Vein endothelial cell (primary cell): ENCODE data around the gene SNTG2. TPM values are rescaled to one million over a fixed set of nuclear protein-coding genes. Genes with fewer than 3 reads are reported as not detected.

Source experiments
- total RNA-seq: library from RNA; depleted of rRNA; stranded (reverse); fragments of >200 nt; gene quantifications from 2 replicates; pipeline ENCODE4 v1.2.3, GENCODE V29; 2012

Gene SNTG2
- not detected in 2 replicates for total RNA-seq

DNA sequence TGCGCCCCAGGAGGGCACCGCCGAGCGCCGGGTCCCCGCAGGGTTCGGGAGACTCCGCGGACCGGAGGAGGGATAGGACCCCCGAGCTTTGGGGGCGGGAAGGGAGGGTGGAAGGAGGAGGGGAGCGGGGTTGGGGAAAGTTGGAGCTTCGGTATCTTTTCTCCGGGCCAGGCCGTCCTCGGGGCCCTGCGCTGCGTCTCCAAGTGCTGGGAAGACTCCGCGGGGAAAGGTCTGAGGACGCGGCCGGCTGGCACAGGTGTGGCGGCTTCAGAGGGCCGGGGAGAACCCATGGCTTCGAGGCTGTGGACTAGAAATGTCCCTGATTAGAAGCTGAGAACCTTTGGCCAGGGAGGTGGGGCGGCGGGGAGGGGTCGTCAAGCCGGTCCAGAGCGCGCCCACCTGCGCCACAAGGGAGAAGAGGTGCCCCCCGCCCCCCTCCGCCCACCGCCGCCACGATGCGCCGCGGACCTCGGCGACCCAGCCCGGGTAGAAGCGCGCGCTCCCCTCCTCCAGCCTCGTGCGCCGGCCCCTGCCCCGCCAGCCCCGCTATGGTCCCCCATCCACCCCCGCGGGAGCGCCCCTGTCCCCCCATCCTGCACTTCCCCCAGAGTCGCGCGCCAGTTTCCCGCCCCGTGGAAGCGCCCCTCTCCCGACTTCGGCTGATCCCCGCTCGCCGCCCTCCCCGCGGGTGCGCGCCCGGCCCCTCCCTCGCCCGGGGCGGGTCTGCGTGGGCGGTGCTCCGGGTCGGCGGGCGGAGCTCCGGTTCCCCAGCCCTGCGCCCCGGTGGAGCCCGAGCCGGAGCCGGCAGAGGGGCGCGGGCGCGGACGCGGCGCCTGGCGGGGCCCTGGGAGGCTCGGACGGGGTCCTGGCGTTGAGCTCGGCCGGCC is at the start of gene SNTG2:
TSS of gene SNTG2 (plus strand) at position 770 of the 887 bp plus-strand sequence. CDS start 148 bp downstream, outside the sequence.

DNA sequence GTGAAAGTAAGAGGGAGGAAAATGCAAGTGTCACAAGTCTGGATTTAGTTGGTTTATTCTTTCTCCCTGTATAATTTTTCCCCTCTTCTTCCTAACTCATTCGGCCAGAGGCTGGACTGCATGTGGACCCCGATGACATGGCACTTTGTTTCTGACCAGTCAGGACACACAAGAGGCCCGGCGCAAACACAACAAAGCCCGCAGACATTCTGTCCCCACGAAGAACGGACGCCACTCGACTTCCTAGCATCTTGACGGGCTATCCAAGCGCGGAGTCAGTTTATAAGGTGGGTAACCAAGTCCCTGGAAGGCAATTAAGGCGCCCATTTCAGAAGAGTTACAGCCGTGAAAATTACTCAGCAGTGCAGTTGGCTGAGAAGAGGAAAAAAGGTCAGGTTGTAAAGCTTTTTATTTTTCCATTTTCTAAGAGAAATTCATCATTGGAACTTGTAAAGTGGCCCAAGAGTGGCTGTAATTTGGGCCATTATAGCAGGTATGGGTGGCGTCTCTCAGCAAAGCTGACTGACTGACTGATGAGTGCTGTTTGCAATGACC is 462.6 kb downstream of the SNTG2 start, which contains the start of gene TPO:
TSS of gene TPO (plus strand) at position 308 of the 555 bp plus-strand sequence. CDS start 946 bp downstream, outside the sequence.

